HepG2 (cell line): Measurements from ENCODE around the gene WWP2. TPM values are rescaled to one million over a fixed set of nuclear protein-coding genes. Genes with fewer than 3 reads are reported as not detected.

Source experiments
- ATAD3A ChIP-seq: sonication (generic); formaldehyde crosslinking; IDR thresholded peaks from 2 replicates; pipeline ENCODE4 v1.4.0; 2020; ENCODE audit warnings: missing genetic modification reagents
- ATF7 ChIP-seq, 2 experiments: fragments of 450-650 bp in 1 of 2; sonication (generic) in 1 of 2; formaldehyde crosslinking in 1 of 2; IDR thresholded peaks; 2 replicates each; pipeline versions ENCODE4 v1.4.0 to v1.6.1; 2016 to 2020; ENCODE audit warnings: antibody characterized with exemption in 1 of 2, mild to moderate bottlenecking in 1 of 2, missing genetic modification reagents in 1 of 2
- CENPBD1 ChIP-seq: sonication (generic); formaldehyde crosslinking; IDR thresholded peaks from 2 replicates; pipeline ENCODE4 v1.8.0; 2022; ENCODE audit warnings: missing genetic modification reagents, low read depth, mild to moderate bottlenecking, borderline replicate concordance
- GLI4 ChIP-seq: sonication (generic); formaldehyde crosslinking; IDR thresholded peaks from 2 replicates; pipeline ENCODE4 v1.5.1; 2020; ENCODE audit warnings: missing genetic modification reagents, mild to moderate bottlenecking, moderate library complexity, borderline replicate concordance
- HINFP ChIP-seq: sonication (generic); formaldehyde crosslinking; IDR thresholded peaks from 2 replicates; pipeline ENCODE4 v1.4.0; 2020; ENCODE audit warnings: low read depth, mild to moderate bottlenecking, missing genetic modification reagents
- HOXA3 ChIP-seq: sonication (generic); formaldehyde crosslinking; IDR thresholded peaks from 2 replicates; pipeline ENCODE4 v1.5.0; 2020; ENCODE audit warnings: missing genetic modification reagents
- MAFG ChIP-seq: sonication (generic); formaldehyde crosslinking; IDR thresholded peaks from 2 replicates; pipeline ENCODE4 v1.5.1; 2020; ENCODE audit warnings: mild to moderate bottlenecking, missing genetic modification reagents
- MXD4 ChIP-seq: IDR thresholded peaks from 2 replicates; pipeline ENCODE4 v1.6.1; 2016; ENCODE audit warnings: mild to moderate bottlenecking, missing biosample characterization, missing genetic modification reagents
- NCOR1 ChIP-seq: fragments of 200-600 bp; sonication (generic); IDR thresholded peaks from 2 replicates; pipeline ENCODE4 v1.7.0; 2017; ENCODE audit warnings: antibody characterized with exemption, low read length, borderline replicate concordance
- PHF21A ChIP-seq: sonication (generic); formaldehyde crosslinking; IDR thresholded peaks from 2 replicates; pipeline ENCODE4 v1.5.0; 2020; ENCODE audit warnings: mild to moderate bottlenecking, missing genetic modification reagents
- PRDM10 ChIP-seq: sonication (generic); formaldehyde crosslinking; IDR thresholded peaks from 2 replicates; pipeline ENCODE4 v1.4.0; 2020; ENCODE audit warnings: low read depth, missing genetic modification reagents
- RARA ChIP-seq: IDR thresholded peaks from 2 replicates; pipeline ENCODE4 v1.6.1; 2016; ENCODE audit warnings: missing genetic modification reagents, missing compliant biosample characterization
- RFX1 ChIP-seq: fragments of 450-650 bp; IDR thresholded peaks from 2 replicates; pipeline ENCODE4 v1.6.1; 2017
- TIGD3 ChIP-seq: sonication (generic); formaldehyde crosslinking; IDR thresholded peaks from 2 replicates; pipeline ENCODE4 v1.5.1; 2020; ENCODE audit warnings: mild to moderate bottlenecking, missing genetic modification reagents, borderline replicate concordance
- ZBTB20 ChIP-seq: sonication (generic); formaldehyde crosslinking; IDR thresholded peaks from 2 replicates; pipeline ENCODE4 v1.8.1; 2023; ENCODE audit warnings: missing genetic modification reagents, low read depth, mild to moderate bottlenecking, borderline replicate concordance
- ZFP37 ChIP-seq: sonication (generic); formaldehyde crosslinking; IDR thresholded peaks from 2 replicates; pipeline ENCODE4 v1.4.0; 2020; ENCODE audit warnings: missing genetic modification reagents, borderline replicate concordance
- ZMYM3 ChIP-seq: sonication (generic); formaldehyde crosslinking; IDR thresholded peaks from 2 replicates; pipeline ENCODE4 v1.5.1; 2020; ENCODE audit warnings: mild to moderate bottlenecking, missing genetic modification reagents
- ZMYM4 ChIP-seq: sonication (generic); formaldehyde crosslinking; IDR thresholded peaks from 2 replicates; pipeline ENCODE4 v1.8.1; 2023; ENCODE audit warnings: mild to moderate bottlenecking, missing genetic modification reagents
- ZNF572 ChIP-seq: sonication (generic); formaldehyde crosslinking; IDR thresholded peaks from 2 replicates; pipeline ENCODE4 v1.5.1; 2020; ENCODE audit warnings: mild to moderate bottlenecking, missing genetic modification reagents
- ZNF678 ChIP-seq: sonication (generic); formaldehyde crosslinking; IDR thresholded peaks from 2 replicates; pipeline ENCODE4 v1.4.0; 2020; ENCODE audit warnings: mild to moderate bottlenecking, missing genetic modification reagents
- ZNF747 ChIP-seq: sonication (generic); formaldehyde crosslinking; IDR thresholded peaks from 2 replicates; pipeline ENCODE4 v1.8.1; 2023; ENCODE audit warnings: missing genetic modification reagents, mild to moderate bottlenecking, borderline replicate concordance
- ZNF816 ChIP-seq: sonication (generic); formaldehyde crosslinking; IDR thresholded peaks from 2 replicates; pipeline ENCODE4 v1.8.0; 2022; ENCODE audit warnings: missing genetic modification reagents, mild to moderate bottlenecking, borderline replicate concordance
- polyA plus RNA-seq, 8 experiments: library from polyadenylated mRNA; depleted of rRNA in 3 of 8; stranded (reverse) in 7 of 8; unstranded in 1 of 8; fragments of >200 nt; fragmentation: Illumina TruSeq in 4 of 8; extraction: Trizol in 4 of 8; gene quantifications; 2 replicates each; pipeline versions ENCODE4 v1.2.1 to v1.2.3, GENCODE V29; 2011 to 2016; ENCODE audit warnings: low read depth in 4 of 8, missing spikeins in 1 of 8, mixed read lengths in 1 of 8; ENCODE audit not compliant: insufficient read depth in 1 of 8
- total RNA-seq, 5 experiments: library from RNA; depleted of rRNA; stranded (reverse); fragments of >200 nt; fragmentation: Illumina TruSeq; extraction: Trizol; gene quantifications; 2 replicates each; pipeline ENCODE4 v1.2.3, GENCODE V29; 2016; ENCODE audit warnings: low read depth in 1 of 5

WWP2 gene
- total and polyA plus RNA-seq, 2 of the 13 experiments (the other 11 are each of a cell fraction or from before 2014, with no cell fraction given), result 11.4 to 28.2 TPM

- TF ChIP-seq ZBTB20 (CRISPR knock-in tag), result 0 out of 2 replicates have a peak, but pooled peaks have one; percentile 38
- no peak for TF ChIP-seq MAFG (CRISPR knock-in tag)
- TF ChIP-seq ATF7 (IDR thresholded peaks at IDR 0.05), result no peak
- peak; percentile 38; the same call in 1 of the 2 replicates for TF ChIP-seq ATF7 (CRISPR knock-in tag; IDR thresholded peaks at IDR 0.05)
- TF ChIP-seq CENPBD1 (CRISPR knock-in tag), result no peak
- TF ChIP-seq GLI4 (CRISPR knock-in tag), result 0 out of 2 replicates have a peak, but pooled peaks have one; percentile 49
- peak; percentile 46; the same call in 1 of the 2 replicates for TF ChIP-seq HOXA3 (CRISPR knock-in tag)
- peak; percentile 67; the same call in 1 of the 2 replicates for TF ChIP-seq MXD4 (CRISPR knock-in tag)
- TF ChIP-seq ZNF816, result no peak
- TF ChIP-seq ZNF572 (CRISPR knock-in tag), result no peak
- TF ChIP-seq PHF21A (CRISPR knock-in tag), result peak; percentile 49
- peak; percentile 80 for TF ChIP-seq ZMYM3 (CRISPR knock-in tag)
- TF ChIP-seq ATAD3A (CRISPR knock-in tag), result no peak
- peak; percentile 50; the same call in 1 of the 2 replicates for TF ChIP-seq ZNF747 (CRISPR knock-in tag)
- TF ChIP-seq ZNF678, result no peak
- TF ChIP-seq TIGD3, result no peak
- TF ChIP-seq HINFP (CRISPR knock-in tag), result 0 out of 2 replicates have a peak, but pooled peaks have one; percentile 29
- TF ChIP-seq NCOR1, result peak; percentile 91
- no peak for TF ChIP-seq ZFP37
- no peak for TF ChIP-seq RFX1
- peak; percentile 96 for TF ChIP-seq RARA (CRISPR knock-in tag)
- peak; percentile 36; the same call in 1 of the 2 replicates for TF ChIP-seq ZMYM4 (CRISPR knock-in tag)
- TF ChIP-seq PRDM10, result no peak
Observed at GRCh38 chr16:69859105-69859989, 97.2 kb downstream of the WWP2 start (continued).
